ENCODE measurements around the gene SHB. TPM values are rescaled to one million over a fixed set of nuclear protein-coding genes. Genes with fewer than 3 reads are reported as not detected.
A peak's percentile ranks its signal among the peaks of the same experiment; 100 is the strongest.

The SHB gene
- total RNA-seq, 4 donors from 2014 or later, result 17.7 to 31.4 (median 24.2) TPM

DNA sequence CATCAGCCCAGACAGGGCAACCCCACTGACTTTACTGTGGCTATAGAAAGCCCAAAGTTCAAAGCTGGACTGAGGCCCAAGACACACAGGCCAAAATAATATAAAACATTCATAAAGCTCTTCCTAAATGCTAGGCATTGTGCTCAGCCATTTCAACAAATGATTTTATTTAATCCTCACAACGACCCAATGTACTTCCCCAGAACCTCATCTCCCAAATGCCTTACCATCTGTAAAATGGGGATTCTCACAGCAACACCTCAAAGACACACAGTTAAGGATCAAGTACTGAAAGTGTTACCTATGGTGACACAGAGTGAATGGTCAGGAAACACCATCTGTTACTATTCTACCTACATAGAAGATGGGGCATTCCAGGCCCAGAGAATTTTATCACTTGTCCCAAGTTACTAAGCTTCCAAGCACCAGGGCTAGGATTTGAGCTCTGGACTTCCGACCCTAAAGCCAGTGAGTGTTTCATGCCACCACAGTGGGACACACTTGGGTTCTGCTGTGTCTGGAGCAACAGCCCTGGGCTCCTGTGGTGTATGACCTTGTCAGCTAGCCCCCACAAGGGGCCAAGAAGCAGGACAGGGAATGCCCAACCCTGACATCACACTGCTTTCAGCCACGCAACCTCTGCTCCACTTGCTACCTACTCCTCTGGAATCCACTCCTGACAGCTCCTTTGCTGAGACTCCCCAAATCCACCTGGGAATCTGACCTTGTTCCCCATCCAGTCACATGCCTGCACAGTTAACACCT is 15.1 kb downstream of the SHB start:
- no peak for TF ChIP-seq POLR2A (IDR thresholded peaks at IDR 0.05)
- intact Hi-C loops (cut with DNase I), result no loop called here
- H3K27ac ChIP-seq, result no peak overlapping the region
- H3K36me3 ChIP-seq, result no peaks in the 10 kb centered on the region
- no peak overlapping the region for H3K4me3 ChIP-seq
- no peak for DNase-seq
- 41 to 75% methylated on average over 1 to 2 of the region's 3 CpGs for WGBS, 2 donors
- H3K27me3 ChIP-seq, result no peaks in the 10 kb centered on the region
- no peaks in the 10 kb centered on the region for H3K9me3 ChIP-seq
- peaks cover 15 to 58% (median 24%) of the 10 kb centered on the region in 3 donors for H3K4me1 ChIP-seq

DNA sequence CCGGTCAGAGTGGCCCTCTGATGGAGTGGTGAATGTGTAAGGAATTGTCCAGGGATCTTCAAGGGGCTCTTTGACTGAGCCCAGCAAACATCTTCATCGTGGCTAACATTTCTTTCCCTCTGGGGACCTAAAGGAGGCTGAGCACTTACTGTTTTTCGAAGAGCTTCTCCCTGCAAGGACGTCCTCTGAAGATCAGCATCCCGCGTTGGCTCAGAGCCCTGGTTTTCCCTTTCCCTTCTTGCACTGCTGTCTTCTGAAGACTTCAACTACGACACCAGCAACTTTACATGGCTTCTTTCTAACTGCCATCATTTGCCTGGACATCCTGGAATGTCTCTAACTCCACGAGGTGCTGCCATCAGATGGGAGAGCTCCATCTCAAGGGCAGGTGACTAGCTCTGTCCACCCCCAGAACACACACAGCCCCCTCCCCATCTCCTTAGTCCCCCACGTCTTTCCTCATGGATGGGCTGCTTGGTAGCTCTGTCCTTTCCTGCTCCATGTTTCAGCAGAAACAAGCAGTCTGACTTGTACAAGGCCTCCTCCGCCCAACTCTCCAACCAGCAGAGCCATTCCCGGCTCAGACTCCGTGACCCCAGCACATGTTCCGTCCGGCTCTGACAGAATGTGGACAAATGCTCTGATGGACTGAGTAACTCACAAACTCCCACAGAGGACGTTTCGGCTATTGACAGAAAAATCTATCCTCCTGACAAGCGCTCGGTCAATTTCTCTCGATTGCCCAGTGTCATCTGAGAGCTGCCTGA is 17.1 kb downstream of the SHB start:
- no peak for TF ChIP-seq POLR2A (IDR thresholded peaks at IDR 0.05)
- TF ChIP-seq CTCF (IDR thresholded peaks at IDR 0.05), result no peak
- H3K27me3 ChIP-seq, result no peaks in the 10 kb centered on the region
- intact Hi-C loops (cut with DNase I), result no loop called here
- H3K27ac ChIP-seq, result peak overlapping the region in 1 of 4 donors; percentile 6
- H3K4me3 ChIP-seq, result no peak overlapping the region
- H3K36me3 ChIP-seq, result no peaks in the 10 kb centered on the region
- no peaks in the 10 kb centered on the region for H3K9me3 ChIP-seq
- 83 to 85% methylated on average over 15 to 19 of the region's 19 CpGs for WGBS, 2 donors
- H3K4me1 ChIP-seq, result peaks cover 18 to 58% (median 26%) of the 10 kb centered on the region in 3 donors
- DNase-seq, result no peak

GRCh38 chr9:38048316-38048969 is 20.6 kb downstream of the SHB start:
- H3K27me3 ChIP-seq, result no peaks in the 10 kb centered on the region
- H3K27ac ChIP-seq, result peak overlapping the region; percentile 83 to 92 (median 86)
- DNase-seq, result no peak
- WGBS, 2 donors, result 33 to 40% methylated on average over 4 of the region's 4 CpGs
- no peak overlapping the region for H3K4me3 ChIP-seq
- H3K36me3 ChIP-seq, result no peaks in the 10 kb centered on the region
- H3K4me1 ChIP-seq, result peaks cover 40 to 76% (median 42%) of the 10 kb centered on the region in 3 donors
- intact Hi-C loops (cut with DNase I), result no loop called here
- H3K9me3 ChIP-seq, result no peaks in the 10 kb centered on the region
- TF ChIP-seq CTCF (IDR thresholded peaks at IDR 0.05), result no peak
- TF ChIP-seq POLR2A (IDR thresholded peaks at IDR 0.05), result no peak

GRCh38 chr9:38047301-38048251 is 21.5 kb downstream of the SHB start:
- peaks cover 49 to 80% (median 50%) of the 10 kb centered on the region in 3 donors for H3K4me1 ChIP-seq
- TF ChIP-seq CTCF (IDR thresholded peaks at IDR 0.05) (no peak), POLR2A (IDR thresholded peaks at IDR 0.05) (no peak)
- H3K27me3 ChIP-seq, result no peaks in the 10 kb centered on the region
- peak overlapping the region; percentile 83 to 92 (median 86) for H3K27ac ChIP-seq
- peak overlapping the region in 3 of 4 donors; percentile 2 to 48 (median 21) for H3K4me3 ChIP-seq
- no peaks in the 10 kb centered on the region for H3K9me3 ChIP-seq
- DNase-seq, result no peak
- WGBS, 2 donors, result 21 to 25% methylated on average over 13 to 14 of the region's 15 CpGs
- intact Hi-C loops (cut with DNase I), result no loop called here
- no peaks in the 10 kb centered on the region for H3K36me3 ChIP-seq
